ENCODE data around the gene SLAMF1. TPM values are rescaled to one million over a fixed set of nuclear protein-coding genes. Genes with fewer than 3 reads are reported as not detected.

The SLAMF1 gene
- total and polyA plus RNA-seq, 2 experiments from 2014 or later: not detected

- Mint-ChIP-seq H3K27ac (no peak overlapping the region; the same call in 1 of the 2 replicates), H3K4me1 (peaks cover 6% of the 10 kb centered on the region; the same call in 2 of the 3 replicates), H3K9me3 (no peaks in the 10 kb centered on the region), H3K4me3 (no peak overlapping the region), H3K27me3 (ENCODE audit: insufficient read depth, low read depth, poor library complexity) (no peaks in the 10 kb centered on the region), H3K36me3 (ENCODE audit: low read depth) (no peaks in the 10 kb centered on the region)
- ATAC-seq (no peak), DNase-seq (ENCODE audit: low spot score) (no peak)
- Histone ChIP-seq H3K4me2 (no peak overlapping the region), H3K4me3 (no peak overlapping the region), H3K27ac (ENCODE audit: low read depth) (no peak overlapping the region), H2AFZ (peak overlapping the region; percentile 38; the same call in 1 of the 2 replicates), H3F3A (replicated peaks; ENCODE audit: low read depth) (no peaks in the 10 kb centered on the region), H3K9me2 (ENCODE audit: insufficient read depth) (peaks cover 2% of the 10 kb centered on the region; the same call in 1 of the 2 replicates), H3K36me3 (ENCODE audit: insufficient read depth) (no peaks in the 10 kb centered on the region), H3K27me3 (ENCODE audit: insufficient read depth) (no peaks in the 10 kb centered on the region), H3K79me2 (replicated peaks; ENCODE audit: insufficient read depth) (no peaks in the 10 kb centered on the region), H4K20me1 (replicated peaks; ENCODE audit: insufficient read depth) (no peaks in the 10 kb centered on the region), H3K4me1 (ENCODE audit: insufficient read depth) (no peaks in the 10 kb centered on the region)
- TF ChIP-seq REST (IDR thresholded peaks at IDR 0.05; ENCODE audit: unreplicated experiment): no peak
- no peak for TF ChIP-seq POLR2AphosphoS5 (IDR thresholded peaks at IDR 0.05; ENCODE audit: low read depth)
- TF ChIP-seq JUNB (IDR thresholded peaks at IDR 0.05; ENCODE audit: unreplicated experiment): no peak
- TF ChIP-seq NANOG (IDR thresholded peaks at IDR 0.05; ENCODE audit: borderline replicate concordance): no peak
- TF ChIP-seq EZH2 (IDR thresholded peaks at IDR 0.05; ENCODE audit: low read depth, unreplicated experiment): no peak
- TF ChIP-seq ZNF114 (CRISPR knock-in tag; IDR thresholded peaks at IDR 0.05): no peak
- TF ChIP-seq, protein P1, sequence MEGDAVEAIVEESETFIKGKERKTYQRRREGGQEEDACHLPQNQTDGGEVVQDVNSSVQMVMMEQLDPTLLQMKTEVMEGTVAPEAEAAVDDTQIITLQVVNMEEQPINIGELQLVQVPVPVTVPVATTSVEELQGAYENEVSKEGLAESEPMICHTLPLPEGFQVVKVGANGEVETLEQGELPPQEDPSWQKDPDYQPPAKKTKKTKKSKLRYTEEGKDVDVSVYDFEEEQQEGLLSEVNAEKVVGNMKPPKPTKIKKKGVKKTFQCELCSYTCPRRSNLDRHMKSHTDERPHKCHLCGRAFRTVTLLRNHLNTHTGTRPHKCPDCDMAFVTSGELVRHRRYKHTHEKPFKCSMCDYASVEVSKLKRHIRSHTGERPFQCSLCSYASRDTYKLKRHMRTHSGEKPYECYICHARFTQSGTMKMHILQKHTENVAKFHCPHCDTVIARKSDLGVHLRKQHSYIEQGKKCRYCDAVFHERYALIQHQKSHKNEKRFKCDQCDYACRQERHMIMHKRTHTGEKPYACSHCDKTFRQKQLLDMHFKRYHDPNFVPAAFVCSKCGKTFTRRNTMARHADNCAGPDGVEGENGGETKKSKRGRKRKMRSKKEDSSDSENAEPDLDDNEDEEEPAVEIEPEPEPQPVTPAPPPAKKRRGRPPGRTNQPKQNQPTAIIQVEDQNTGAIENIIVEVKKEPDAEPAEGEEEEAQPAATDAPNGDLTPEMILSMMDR (conservative IDR thresholded peaks at IDR 0.05; ENCODE audit: low read depth in 2 of 2): no peak
- TF ChIP-seq, protein P2, sequence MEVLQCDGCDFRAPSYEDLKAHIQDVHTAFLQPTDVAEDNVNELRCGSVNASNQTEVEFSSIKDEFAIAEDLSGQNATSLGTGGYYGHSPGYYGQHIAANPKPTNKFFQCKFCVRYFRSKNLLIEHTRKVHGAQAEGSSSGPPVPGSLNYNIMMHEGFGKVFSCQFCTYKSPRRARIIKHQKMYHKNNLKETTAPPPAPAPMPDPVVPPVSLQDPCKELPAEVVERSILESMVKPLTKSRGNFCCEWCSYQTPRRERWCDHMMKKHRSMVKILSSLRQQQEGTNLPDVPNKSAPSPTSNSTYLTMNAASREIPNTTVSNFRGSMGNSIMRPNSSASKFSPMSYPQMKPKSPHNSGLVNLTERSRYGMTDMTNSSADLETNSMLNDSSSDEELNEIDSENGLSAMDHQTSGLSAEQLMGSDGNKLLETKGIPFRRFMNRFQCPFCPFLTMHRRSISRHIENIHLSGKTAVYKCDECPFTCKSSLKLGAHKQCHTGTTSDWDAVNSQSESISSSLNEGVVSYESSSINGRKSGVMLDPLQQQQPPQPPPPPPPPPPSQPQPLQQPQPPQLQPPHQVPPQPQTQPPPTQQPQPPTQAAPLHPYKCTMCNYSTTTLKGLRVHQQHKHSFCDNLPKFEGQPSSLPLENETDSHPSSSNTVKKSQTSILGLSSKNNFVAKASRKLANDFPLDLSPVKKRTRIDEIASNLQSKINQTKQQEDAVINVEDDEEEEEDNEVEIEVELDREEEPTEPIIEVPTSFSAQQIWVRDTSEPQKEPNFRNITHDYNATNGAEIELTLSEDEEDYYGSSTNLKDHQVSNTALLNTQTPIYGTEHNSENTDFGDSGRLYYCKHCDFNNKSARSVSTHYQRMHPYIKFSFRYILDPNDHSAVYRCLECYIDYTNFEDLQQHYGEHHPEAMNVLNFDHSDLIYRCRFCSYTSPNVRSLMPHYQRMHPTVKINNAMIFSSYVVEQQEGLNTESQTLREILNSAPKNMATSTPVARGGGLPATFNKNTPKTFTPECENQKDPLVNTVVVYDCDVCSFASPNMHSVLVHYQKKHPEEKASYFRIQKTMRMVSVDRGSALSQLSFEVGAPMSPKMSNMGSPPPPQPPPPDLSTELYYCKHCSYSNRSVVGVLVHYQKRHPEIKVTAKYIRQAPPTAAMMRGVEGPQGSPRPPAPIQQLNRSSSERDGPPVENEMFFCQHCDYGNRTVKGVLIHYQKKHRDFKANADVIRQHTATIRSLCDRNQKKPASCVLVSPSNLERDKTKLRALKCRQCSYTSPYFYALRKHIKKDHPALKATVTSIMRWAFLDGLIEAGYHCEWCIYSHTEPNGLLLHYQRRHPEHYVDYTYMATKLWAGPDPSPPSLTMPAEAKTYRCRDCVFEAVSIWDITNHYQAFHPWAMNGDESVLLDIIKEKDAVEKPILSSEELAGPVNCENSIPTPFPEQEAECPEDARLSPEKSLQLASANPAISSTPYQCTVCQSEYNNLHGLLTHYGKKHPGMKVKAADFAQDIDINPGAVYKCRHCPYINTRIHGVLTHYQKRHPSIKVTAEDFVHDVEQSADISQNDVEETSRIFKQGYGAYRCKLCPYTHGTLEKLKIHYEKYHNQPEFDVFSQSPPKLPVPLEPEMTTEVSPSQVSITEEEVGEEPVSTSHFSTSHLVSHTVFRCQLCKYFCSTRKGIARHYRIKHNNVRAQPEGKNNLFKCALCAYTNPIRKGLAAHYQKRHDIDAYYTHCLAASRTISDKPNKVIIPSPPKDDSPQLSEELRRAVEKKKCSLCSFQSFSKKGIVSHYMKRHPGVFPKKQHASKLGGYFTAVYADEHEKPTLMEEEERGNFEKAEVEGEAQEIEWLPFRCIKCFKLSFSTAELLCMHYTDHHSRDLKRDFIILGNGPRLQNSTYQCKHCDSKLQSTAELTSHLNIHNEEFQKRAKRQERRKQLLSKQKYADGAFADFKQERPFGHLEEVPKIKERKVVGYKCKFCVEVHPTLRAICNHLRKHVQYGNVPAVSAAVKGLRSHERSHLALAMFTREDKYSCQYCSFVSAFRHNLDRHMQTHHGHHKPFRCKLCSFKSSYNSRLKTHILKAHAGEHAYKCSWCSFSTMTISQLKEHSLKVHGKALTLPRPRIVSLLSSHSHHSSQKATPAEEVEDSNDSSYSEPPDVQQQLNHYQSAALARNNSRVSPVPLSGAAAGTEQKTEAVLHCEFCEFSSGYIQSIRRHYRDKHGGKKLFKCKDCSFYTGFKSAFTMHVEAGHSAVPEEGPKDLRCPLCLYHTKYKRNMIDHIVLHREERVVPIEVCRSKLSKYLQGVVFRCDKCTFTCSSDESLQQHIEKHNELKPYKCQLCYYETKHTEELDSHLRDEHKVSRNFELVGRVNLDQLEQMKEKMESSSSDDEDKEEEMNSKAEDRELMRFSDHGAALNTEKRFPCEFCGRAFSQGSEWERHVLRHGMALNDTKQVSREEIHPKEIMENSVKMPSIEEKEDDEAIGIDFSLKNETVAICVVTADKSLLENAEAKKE (CRISPR knock-in tag; IDR thresholded peaks at IDR 0.05): no peak
- no peak for TF ChIP-seq ZNF331 (CRISPR knock-in tag; IDR thresholded peaks at IDR 0.05; ENCODE audit: low read depth)
- TF ChIP-seq STAT1 (IDR thresholded peaks at IDR 0.05; ENCODE audit: unreplicated experiment): no peak
- no peak for TF ChIP-seq ETS1 (IDR thresholded peaks at IDR 0.05)
- TF ChIP-seq EZH2phosphoT487 (IDR thresholded peaks at IDR 0.05; ENCODE audit: unreplicated experiment): no peak
- TF ChIP-seq CREB1 (CRISPR knock-in tag; IDR thresholded peaks at IDR 0.05; ENCODE audit: low read depth): no peak
Observed at GRCh38 chr1:160610569-160611242, 36.1 kb downstream of the SLAMF1 start.

All from GM23338 (cell line).